ENCODE measurements around the gene MRAP2.
"Not testable (repeated sequence)": the region's sequence is repeated elsewhere in the genome, so short reads cannot be mapped to it uniquely, and the experiment has no call there.

MRAP2 gene

DNA sequence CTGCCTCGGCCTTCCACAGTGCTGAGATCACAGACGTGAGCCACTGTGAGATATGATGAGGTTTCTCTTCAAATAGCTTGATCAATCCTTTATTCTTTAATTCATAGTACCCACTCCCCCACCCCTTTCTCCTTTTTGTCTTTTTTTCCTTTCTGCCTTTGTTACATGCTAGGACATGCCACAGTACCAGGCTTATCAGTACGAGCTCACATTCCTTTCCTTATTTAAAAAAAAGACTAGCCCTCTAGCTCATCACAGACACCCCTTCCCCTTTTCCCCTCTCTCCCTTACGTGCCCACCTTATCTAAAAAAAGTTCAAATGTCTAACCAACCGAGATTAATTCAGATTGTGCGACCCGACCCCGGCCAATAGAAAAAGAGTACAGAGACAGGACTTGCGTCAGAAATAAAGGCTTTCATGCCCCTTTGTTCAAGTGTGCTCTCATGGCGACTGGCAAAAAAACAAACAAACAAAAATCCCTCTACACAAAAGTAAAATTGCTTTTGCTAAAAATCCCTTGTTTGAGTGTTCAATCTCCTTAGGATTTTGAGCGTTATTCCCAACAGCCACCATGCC, 49.2 kb downstream of the MRAP2 start:
- DNase-seq (ENCODE audit: extremely low read depth, insufficient read length), result no peak
- TF ChIP-seq, protein P1, sequence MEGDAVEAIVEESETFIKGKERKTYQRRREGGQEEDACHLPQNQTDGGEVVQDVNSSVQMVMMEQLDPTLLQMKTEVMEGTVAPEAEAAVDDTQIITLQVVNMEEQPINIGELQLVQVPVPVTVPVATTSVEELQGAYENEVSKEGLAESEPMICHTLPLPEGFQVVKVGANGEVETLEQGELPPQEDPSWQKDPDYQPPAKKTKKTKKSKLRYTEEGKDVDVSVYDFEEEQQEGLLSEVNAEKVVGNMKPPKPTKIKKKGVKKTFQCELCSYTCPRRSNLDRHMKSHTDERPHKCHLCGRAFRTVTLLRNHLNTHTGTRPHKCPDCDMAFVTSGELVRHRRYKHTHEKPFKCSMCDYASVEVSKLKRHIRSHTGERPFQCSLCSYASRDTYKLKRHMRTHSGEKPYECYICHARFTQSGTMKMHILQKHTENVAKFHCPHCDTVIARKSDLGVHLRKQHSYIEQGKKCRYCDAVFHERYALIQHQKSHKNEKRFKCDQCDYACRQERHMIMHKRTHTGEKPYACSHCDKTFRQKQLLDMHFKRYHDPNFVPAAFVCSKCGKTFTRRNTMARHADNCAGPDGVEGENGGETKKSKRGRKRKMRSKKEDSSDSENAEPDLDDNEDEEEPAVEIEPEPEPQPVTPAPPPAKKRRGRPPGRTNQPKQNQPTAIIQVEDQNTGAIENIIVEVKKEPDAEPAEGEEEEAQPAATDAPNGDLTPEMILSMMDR (IDR thresholded peaks at IDR 0.05; ENCODE audit: insufficient read depth, low read length, poor library complexity, severe bottlenecking), result no peak
- no peaks in the 10 kb centered on the region for H3K36me3 ChIP-seq (ENCODE audit: control insufficient read depth, insufficient read depth, low read length)
- no peak overlapping the region for H3K4me3 ChIP-seq (replicated peaks; ENCODE audit: low read depth, low read length)
- no peaks in the 10 kb centered on the region for H3K27me3 ChIP-seq (replicated peaks; ENCODE audit: control insufficient read depth, insufficient read depth, low read length)

DNA sequence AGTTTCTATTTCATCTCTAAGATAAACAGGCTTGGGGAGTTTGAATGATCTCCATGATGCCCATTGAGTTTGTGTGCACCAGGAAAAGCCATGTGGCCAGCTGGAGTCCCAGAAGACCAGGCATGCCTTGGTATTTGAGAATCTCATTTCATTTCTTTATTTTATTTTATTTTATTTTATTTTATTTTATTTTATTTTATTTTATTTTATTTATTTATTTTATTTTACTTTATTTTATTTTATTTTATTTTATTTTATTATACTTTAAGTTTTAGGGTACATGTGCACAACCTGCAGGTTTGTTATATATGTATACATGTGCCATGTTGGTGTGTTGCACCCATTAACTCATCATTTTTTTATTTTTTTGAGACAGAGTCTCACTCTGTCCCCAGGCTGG, 51.1 kb downstream of the MRAP2 start:
- H3K36me3 ChIP-seq (ENCODE audit: control insufficient read depth, insufficient read depth, low read length); H3K27me3 ChIP-seq (replicated peaks; ENCODE audit: control insufficient read depth, insufficient read depth, low read length); DNase-seq (ENCODE audit: extremely low read depth, insufficient read length); H3K4me3 ChIP-seq (replicated peaks; ENCODE audit: low read depth, low read length): not testable (repeated sequence)

GRCh38 chr6:84086056-84086455, 52.5 kb downstream of the MRAP2 start:
- TF ChIP-seq, protein P1 (IDR thresholded peaks at IDR 0.05; ENCODE audit: insufficient read depth, low read length, poor library complexity, severe bottlenecking), result no peak
- no peak overlapping the region for H3K4me3 ChIP-seq (replicated peaks; ENCODE audit: low read depth, low read length)
- H3K27me3 ChIP-seq (replicated peaks; ENCODE audit: control insufficient read depth, insufficient read depth, low read length), result no peaks in the 10 kb centered on the region
- H3K36me3 ChIP-seq (ENCODE audit: control insufficient read depth, insufficient read depth, low read length), result no peaks in the 10 kb centered on the region
- DNase-seq (ENCODE audit: extremely low read depth, insufficient read length), result no peak

- Histone ChIP-seq H3K4me3 (replicated peaks; ENCODE audit: low read depth, low read length) (no peak overlapping the region), H3K27me3 (replicated peaks; ENCODE audit: control insufficient read depth, insufficient read depth, low read length) (no peaks in the 10 kb centered on the region), H3K36me3 (ENCODE audit: control insufficient read depth, insufficient read depth, low read length) (no peaks in the 10 kb centered on the region)
- no peak for DNase-seq (ENCODE audit: extremely low read depth, insufficient read length)
- TF ChIP-seq, protein P1 (IDR thresholded peaks at IDR 0.05; ENCODE audit: insufficient read depth, low read length, poor library complexity, severe bottlenecking), result no peak
These were observed 53.2 kb downstream of the MRAP2 start for GRCh38 chr6:84086545-84087429.

- H3K36me3 ChIP-seq (ENCODE audit: control insufficient read depth, insufficient read depth, low read length), result no peaks in the 10 kb centered on the region
- no peaks in the 10 kb centered on the region for H3K27me3 ChIP-seq (replicated peaks; ENCODE audit: control insufficient read depth, insufficient read depth, low read length)
- no peak overlapping the region for H3K4me3 ChIP-seq (replicated peaks; ENCODE audit: low read depth, low read length)
- DNase-seq (ENCODE audit: extremely low read depth, insufficient read length), result no peak
- TF ChIP-seq, protein P1 (IDR thresholded peaks at IDR 0.05; ENCODE audit: insufficient read depth, low read length, poor library complexity, severe bottlenecking), result no peak
These were observed 55.5 kb downstream of the MRAP2 start for GRCh38 chr6:84089081-84089480.

- TF ChIP-seq, protein P1 (IDR thresholded peaks at IDR 0.05; ENCODE audit: insufficient read depth, low read length, poor library complexity, severe bottlenecking), result no peak
- no peak for DNase-seq (ENCODE audit: extremely low read depth, insufficient read length)
- Histone ChIP-seq H3K27me3 (replicated peaks; ENCODE audit: control insufficient read depth, insufficient read depth, low read length) (no peaks in the 10 kb centered on the region), H3K36me3 (ENCODE audit: control insufficient read depth, insufficient read depth, low read length) (no peaks in the 10 kb centered on the region), H3K4me3 (replicated peaks; ENCODE audit: low read depth, low read length) (no peak overlapping the region)
These were observed 56.0 kb downstream of the MRAP2 start for GRCh38 chr6:84089552-84089951.

Data from GM06990 (cell line).